Endometrial microvascular endothelial cells (primary cell): Measurements from ENCODE around the gene NTM. TPM values are rescaled to one million over a fixed set of nuclear protein-coding genes. Genes with fewer than 3 reads are reported as not detected.

Experiments used
- in situ Hi-C: cut with HindIII; loops from 2 replicates; pipeline ENCODE4 v1.10.0; 2017; ENCODE audit warnings: low sequenced_read_pairs, low pct_unique_long_range_greater_than_20kb; ENCODE audit errors: inconsistent ontology term
- total RNA-seq: library from RNA; depleted of rRNA; stranded (reverse); fragments of >200 nt; gene quantifications from one replicate; pipeline ENCODE4 v1.2.3, GENCODE V29; 2015; ENCODE audit errors: inconsistent ontology term

The NTM gene
- total RNA-seq, 1 donor from 2014 or later, result 4.3 TPM

GRCh38 chr11:131579932-131580387, 209.5 kb downstream of the NTM start:
- in situ Hi-C loops, result no loop called here

GRCh38 chr11:131580476-131580875, 210.1 kb downstream of the NTM start:
- in situ Hi-C loops, result no loop called here

GRCh38 chr11:131581046-131581445, 210.6 kb downstream of the NTM start:
- in situ Hi-C loops, result no loop called here

GRCh38 chr11:131582021-131582525, 211.7 kb downstream of the NTM start:
- in situ Hi-C loops, result no loop called here

DNA sequence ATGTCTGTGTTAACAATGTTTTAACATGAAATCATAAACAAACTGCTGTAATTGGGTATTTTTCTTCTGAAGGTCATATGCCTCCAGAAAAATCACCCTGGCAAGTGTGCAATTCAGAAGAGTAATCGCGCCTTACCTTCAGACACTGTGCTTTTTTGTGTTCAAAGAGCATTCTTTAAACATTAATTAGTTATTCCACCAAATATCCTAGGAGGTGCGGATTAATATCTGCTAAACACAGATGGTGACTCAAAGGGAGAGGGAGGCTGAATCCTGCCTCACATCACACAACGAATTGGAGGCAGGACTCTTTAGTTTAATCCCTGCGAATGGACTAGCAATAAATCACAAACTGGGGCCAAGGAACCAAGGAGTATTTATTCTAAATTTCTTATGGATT, 213.0 kb downstream of the NTM start:
- in situ Hi-C loops, result no loop called here

GRCh38 chr11:131583938-131584337, 213.5 kb downstream of the NTM start:
- in situ Hi-C loops, result no loop called here

DNA sequence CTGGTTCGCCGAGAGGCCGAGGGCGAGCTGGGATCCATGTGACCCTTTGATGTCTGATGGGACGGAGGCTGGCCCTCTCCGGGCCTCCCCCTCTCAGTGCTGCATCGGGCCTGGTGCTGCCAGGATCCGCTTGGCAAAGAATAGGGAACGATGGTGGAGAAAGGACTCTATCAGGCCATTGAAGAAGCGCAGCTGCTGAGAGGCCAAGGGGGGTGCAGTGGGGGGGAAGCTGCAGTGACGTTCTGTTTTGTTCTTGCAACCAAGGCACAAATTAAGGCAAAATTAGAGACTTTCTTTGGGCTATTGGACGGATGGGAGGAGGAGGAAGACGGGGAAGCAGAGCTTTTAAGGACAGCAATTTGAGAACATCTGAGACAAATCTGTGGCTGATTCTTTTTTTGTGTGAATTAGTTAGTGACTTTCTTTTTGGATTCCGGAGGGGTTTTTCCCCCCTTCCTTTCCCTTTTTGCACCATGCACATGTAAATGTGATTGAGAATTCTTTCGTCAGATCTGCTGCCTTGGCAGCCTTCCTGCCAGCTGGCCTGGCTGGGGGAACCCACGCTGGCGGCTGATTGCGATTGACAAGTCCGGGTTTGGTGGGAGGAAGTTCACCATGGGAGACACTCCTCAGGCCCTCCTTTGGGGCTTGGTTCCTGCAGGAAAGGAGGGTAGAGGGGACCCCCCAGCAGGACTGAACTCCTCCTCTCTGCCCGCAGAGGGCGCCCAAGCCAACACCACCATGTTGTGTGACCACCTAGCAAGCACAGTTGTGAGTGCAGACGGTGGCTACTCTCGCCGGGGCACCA, 214.6 kb downstream of the NTM start:
- in situ Hi-C loops, result no loop called here

GRCh38 chr11:131588057-131588456, 217.6 kb downstream of the NTM start:
- in situ Hi-C loops, result no loop called here

- in situ Hi-C loops, result no loop called here
Observed at GRCh38 chr11:131591051-131591461, 220.6 kb downstream of the NTM start.

- in situ Hi-C loops, result no loop called here
Observed at GRCh38 chr11:131592152-131592551, 221.7 kb downstream of the NTM start.

- in situ Hi-C loops, result no loop called here
Observed at GRCh38 chr11:131592734-131593133, 222.3 kb downstream of the NTM start.

GRCh38 chr11:131593301-131593700, 222.9 kb downstream of the NTM start:
- in situ Hi-C loops, result no loop called here

DNA sequence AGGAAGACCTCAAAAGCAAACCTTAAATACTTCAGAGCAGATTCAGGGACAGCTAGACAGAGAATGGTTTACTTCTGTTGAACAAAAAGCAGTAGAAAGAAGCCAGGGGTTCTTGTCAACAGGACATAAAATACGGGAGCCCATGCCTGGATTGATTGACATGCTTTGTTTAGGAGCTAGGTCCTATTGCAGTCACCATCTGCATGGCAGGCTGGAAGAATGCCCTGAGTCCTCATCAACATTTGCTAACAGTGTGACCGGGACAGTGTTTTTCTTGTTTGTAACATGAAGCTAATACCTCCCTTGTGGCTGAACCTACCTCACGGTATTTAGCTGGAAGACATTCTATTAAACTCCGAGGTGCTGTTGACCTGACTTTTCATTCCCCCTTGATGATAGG, 225.4 kb downstream of the NTM start:
- in situ Hi-C loops, result no loop called here

GRCh38 chr11:131597890-131598289, 227.5 kb downstream of the NTM start:
- in situ Hi-C loops, result no loop called here

GRCh38 chr11:131598305-131598704, 227.9 kb downstream of the NTM start:
- in situ Hi-C loops, result no loop called here

- in situ Hi-C loops, result no loop called here
Observed at GRCh38 chr11:131599285-131599684, 228.9 kb downstream of the NTM start.

DNA sequence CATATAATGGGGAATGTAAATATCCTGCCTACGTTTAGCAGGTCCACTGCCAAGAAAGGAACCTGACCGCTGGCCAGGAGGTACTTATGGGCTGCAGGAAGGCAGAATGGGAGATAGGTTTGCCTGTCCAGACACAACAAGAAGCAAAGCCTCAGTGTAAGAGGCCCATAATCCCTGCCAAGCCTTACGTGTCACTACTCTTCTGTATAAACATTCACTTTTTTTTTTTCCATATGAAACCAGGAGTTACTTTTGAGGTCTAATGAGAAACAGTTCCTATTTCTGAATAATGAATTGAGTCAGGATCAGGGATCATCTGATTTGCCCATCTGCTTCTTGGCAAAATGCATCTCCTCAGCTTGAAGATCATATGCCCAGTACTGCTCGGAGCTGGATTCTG, 230.2 kb downstream of the NTM start:
- in situ Hi-C loops, result no loop called here

DNA sequence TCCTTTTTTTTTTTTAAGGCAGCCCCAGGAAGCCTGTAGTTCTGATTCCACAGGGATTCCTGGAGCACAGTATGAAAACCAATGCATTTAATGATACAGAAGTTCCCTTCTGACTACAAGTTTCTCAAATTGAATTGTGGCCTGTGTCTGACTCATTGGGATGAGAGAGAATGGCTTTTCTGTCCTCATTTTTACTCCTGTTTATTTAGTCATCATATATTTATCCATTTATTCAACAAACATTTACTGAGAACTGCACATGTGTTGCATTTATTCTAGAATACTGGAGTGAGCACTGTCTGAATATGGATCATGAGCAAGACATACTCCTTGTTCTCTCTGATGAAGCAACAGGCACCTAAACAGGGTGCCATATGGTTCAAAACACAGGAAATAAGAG, 231.2 kb downstream of the NTM start:
- in situ Hi-C loops, result no loop called here

GRCh38 chr11:131602431-131602830, 232.0 kb downstream of the NTM start:
- in situ Hi-C loops, result no loop called here

GRCh38 chr11:131606811-131607335, 236.5 kb downstream of the NTM start:
- in situ Hi-C loops, result no loop called here
